PFSK-1 (cell line): ENCODE measurements around the gene OVOL1.
A peak's percentile ranks its signal among the peaks of the same experiment; 100 is the strongest.

Source experiments
- FOXP2 ChIP-seq: optimal IDR thresholded peaks from 2 replicates; pipeline ENCODE3; 2011; ENCODE audit warnings: borderline replicate concordance, control low read depth, inconsistent platforms; ENCODE audit not compliant: insufficient read depth; ENCODE audit errors: extremely low read length, extremely low read depth
- POLR2AphosphoS5 ChIP-seq: IDR thresholded peaks from 2 replicates; pipeline ENCODE4 v1.6.1; 2012; ENCODE audit warnings: low read depth, mild to moderate bottlenecking, control low read depth, low read length, moderate library complexity
- REST ChIP-seq, 2 experiments: IDR thresholded peaks; 2 replicates each; pipeline versions ENCODE4 v1.6.1 to v1.8.0; 2011 to 2012; ENCODE audit warnings: low read depth in 2 of 2, low read length in 2 of 2, control low read depth in 1 of 2, inconsistent platforms in 1 of 2, mild to moderate bottlenecking in 1 of 2, moderate library complexity in 1 of 2; ENCODE audit not compliant: insufficient read depth in 1 of 2
- SIN3A ChIP-seq: IDR thresholded peaks from 2 replicates; pipeline ENCODE4 v1.6.1; 2012; ENCODE audit warnings: mild to moderate bottlenecking, low read length, moderate library complexity, borderline replicate concordance; ENCODE audit not compliant: insufficient read depth
- TAF1 ChIP-seq: IDR thresholded peaks from 2 replicates; pipeline ENCODE4 v1.6.1; 2012; ENCODE audit warnings: low read length, control low read depth, borderline replicate concordance; ENCODE audit not compliant: insufficient read depth

The OVOL1 gene

DNA sequence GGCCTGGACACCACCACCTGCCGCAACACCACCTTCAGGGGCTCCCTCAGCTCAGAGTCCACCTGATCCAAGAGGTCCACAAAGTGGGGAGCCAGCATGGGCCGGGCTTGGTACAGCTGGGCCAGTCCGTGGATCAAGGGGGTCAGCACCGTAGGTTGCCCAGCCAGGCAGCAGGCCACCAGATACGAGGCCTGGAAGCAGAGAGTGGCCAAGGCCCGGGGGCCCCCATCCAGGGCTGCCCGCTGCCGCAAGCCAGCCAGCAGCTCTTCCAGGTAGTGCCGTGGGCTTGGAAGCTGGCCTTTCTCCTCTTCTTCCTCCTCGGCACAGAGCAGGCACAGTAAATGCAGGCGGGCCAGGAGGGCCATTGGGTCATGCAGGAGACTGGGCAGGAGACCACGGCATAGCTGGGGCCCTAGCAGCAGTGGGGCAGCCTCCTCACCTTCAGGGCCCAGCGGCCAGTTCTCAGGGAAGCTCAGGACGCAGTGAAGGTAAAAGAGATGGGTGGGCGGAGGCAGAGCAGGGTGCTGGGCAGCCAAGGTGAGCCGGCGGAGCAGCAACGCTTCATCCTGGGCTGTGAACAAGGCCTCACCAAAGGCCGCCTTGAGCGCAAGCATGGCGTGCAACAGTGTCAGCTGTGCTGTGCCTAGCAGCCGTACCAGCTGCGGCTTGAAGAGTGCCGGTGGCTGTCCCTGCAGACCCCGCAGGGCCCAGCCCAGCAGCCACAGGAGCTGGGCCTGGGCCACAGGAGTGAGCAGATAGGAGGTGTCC, 7.8 kb upstream of the OVOL1 start:
- TF ChIP-seq SIN3A: no peak
- no peak for TF ChIP-seq POLR2AphosphoS5
- no peak for TF ChIP-seq REST (IDR thresholded peaks at IDR 0.05; ENCODE audit: insufficient read depth in 1 of 2, low read depth in 2 of 2, low read length in 2 of 2)
- no peak for TF ChIP-seq TAF1
- no peak for TF ChIP-seq FOXP2

- TF ChIP-seq SIN3A: no peak
- no peak for TF ChIP-seq TAF1
- TF ChIP-seq FOXP2: no peak
- no peak for TF ChIP-seq REST (IDR thresholded peaks at IDR 0.05; ENCODE audit: insufficient read depth in 1 of 2, low read depth in 2 of 2, low read length in 2 of 2)
- TF ChIP-seq POLR2AphosphoS5: no peak
Measured at GRCh38 chr11:65779669-65779918, 7.3 kb upstream of the OVOL1 start.

DNA sequence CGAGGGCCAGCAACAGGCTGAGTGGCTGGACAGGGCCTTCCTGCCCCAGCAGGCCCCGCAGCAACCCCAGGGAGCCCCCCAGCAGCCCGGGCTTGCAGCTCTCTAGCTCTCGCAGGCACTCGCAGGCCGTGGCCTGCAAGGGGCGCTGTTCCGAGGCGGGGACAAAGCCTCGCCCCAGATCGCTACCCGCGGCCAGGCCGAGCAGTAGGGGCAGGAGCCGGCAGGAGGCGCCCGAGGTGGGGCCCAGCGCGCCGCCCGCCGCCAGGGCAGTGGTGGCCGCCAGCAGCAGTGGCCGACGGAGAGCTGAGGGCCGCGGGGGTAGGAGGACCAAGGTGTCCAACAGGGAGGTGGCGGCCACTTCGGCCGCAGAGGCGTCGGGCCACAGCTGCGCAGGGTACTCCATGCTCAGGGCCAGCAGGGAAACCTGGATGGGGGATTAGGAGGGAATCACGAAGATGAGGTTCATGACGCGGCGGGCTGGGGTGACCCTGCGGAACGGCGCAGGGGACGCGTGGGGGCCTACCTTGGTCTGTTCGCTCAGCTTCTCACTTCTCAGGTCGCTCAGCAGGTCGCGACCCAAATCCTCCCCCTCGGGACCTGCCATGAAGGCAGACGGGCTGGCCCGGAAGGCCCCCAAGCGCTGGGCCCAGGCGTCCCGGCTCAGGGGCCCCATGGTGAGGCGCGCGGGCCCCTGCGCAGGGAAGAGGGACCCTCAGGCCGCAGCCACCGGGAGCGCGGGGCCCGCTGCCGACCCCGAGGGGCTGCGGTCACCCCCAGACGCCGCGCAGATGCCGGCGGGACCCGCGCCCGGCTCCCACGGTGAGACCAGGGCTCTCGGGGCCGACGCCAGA, 6.7 kb upstream of the OVOL1 start:
- TF ChIP-seq REST (IDR thresholded peaks at IDR 0.05; ENCODE audit: insufficient read depth in 1 of 2, low read depth in 2 of 2, low read length in 2 of 2) (no peak), TAF1 (no peak), POLR2AphosphoS5 (0 out of 2 replicates have a peak, but pooled peaks have one; percentile 24), FOXP2 (peak; percentile 92), SIN3A (no peak)

- TF ChIP-seq SIN3A (no peak), REST (IDR thresholded peaks at IDR 0.05; ENCODE audit: insufficient read depth in 1 of 2, low read depth in 2 of 2, low read length in 2 of 2) (no peak), TAF1 (no peak), FOXP2 (peak; percentile 43), POLR2AphosphoS5 (no peak; the same call in 1 of the 2 replicates)
Measured at GRCh38 chr11:65780770-65781151, 6.1 kb upstream of the OVOL1 start, which contains the start of gene AP5B1. Gene AP5B1, minus strand, starts transcription at chr11:65780976. Its CDS starts 385 bp downstream, at chr11:65780591.
